GM12878 (cell line): ENCODE data around the gene APLP2. TPM values are rescaled to one million over a fixed set of nuclear protein-coding genes. Genes with fewer than 3 reads are reported as not detected.

ENCODE experiments used
- ATAC-seq: fragments of 200-7000 bp; cut with Tn5 transposase; 3 replicates; pipeline ENCODE4 v1.9.1; 2020; ENCODE audit warnings: mild to moderate bottlenecking, moderate library complexity
- BruUV-seq: library from RNA; stranded (reverse); fragments of 400-500 nt; replicated peaks from 2 replicates; lab custom pipeline; 2021; lab: Mats Ljungman, UMichigan
- CTCF ChIA-PET: fragments of 300-600 bp; sonication (Branson Sonifier 250); formaldehyde crosslinking; extraction: SDS; loops from one replicate; lab custom pipeline; 2021; ENCODE audit warnings: inconsistent platforms; lab: Yijun Ruan, JAX
- POLR2A ChIA-PET: fragments of 350-600 bp; formaldehyde crosslinking; extraction: SDS; loops from one replicate; lab custom pipeline; 2021; ENCODE audit warnings: inconsistent platforms; lab: Charles Lee
- RAD21 ChIA-PET: fragments of 300-600 bp; sonication (Branson Sonifier 250); formaldehyde crosslinking; loops from one replicate; lab custom pipeline; 2023; ENCODE audit warnings: antibody characterized with exemption; ENCODE audit not compliant: unreplicated experiment; lab: Charles Lee
- SMC1A ChIA-PET: fragments of 300-600 bp; sonication (Branson Sonifier 250); formaldehyde crosslinking; loops from one replicate; lab custom pipeline; 2023; ENCODE audit not compliant: unreplicated experiment, uncharacterized antibody; lab: Charles Lee
- DNase-seq: peaks from one replicate; pipeline ENCODE4 v3.0.0-alpha.2; 2011; ENCODE audit warnings: low read depth, low spot score
- FAIRE-seq: peaks from 3 replicates; lab custom pipeline; 2011; peaks lifted over from hg19 to GRCh38; lab: Jason Lieb, UNC
- H2AFZ ChIP-seq: 2 replicates; pipeline ENCODE4 v1.6.0; 2011; ENCODE audit warnings: low read depth, low read length, control low read depth; ENCODE audit not compliant: control insufficient read depth
- H3K27ac ChIP-seq: 2 replicates; pipeline ENCODE4 v1.5.1; 2011; ENCODE audit warnings: control low read depth; ENCODE audit not compliant: control insufficient read depth, insufficient read depth
- H3K27me3 ChIP-seq, 2 experiments: replicated peaks in 1 of 2; 2 replicates each; pipeline versions ENCODE4 v1.6.0 to v1.6.1; 2011; ENCODE audit warnings: low read length in 1 of 2; ENCODE audit not compliant: control insufficient read depth in 2 of 2, insufficient read depth in 2 of 2
- H3K36me3 ChIP-seq, 2 experiments: 2 replicates each; pipeline ENCODE4 v1.5.1; 2011; ENCODE audit warnings: low read length in 1 of 2; ENCODE audit not compliant: control insufficient read depth in 2 of 2, insufficient read depth in 2 of 2
- H3K4me1 ChIP-seq: 2 replicates; pipeline ENCODE4 v1.6.1; 2011; ENCODE audit warnings: mild to moderate bottlenecking, low read length, moderate library complexity, mixed read lengths; ENCODE audit not compliant: control insufficient read depth, insufficient read depth
- H3K4me2 ChIP-seq: 2 replicates; pipeline ENCODE4 v1.6.0; 2011; ENCODE audit warnings: control low read depth; ENCODE audit not compliant: control insufficient read depth, insufficient read depth
- H3K4me3 ChIP-seq: fragments of 200-600 bp; sonication (generic); 2 replicates; pipeline ENCODE4 v1.5.1; 2016
- H3K79me2 ChIP-seq: 2 replicates; pipeline ENCODE4 v1.6.0; 2011; ENCODE audit warnings: low read length; ENCODE audit not compliant: control insufficient read depth, insufficient read depth
- H3K9ac ChIP-seq: 2 replicates; pipeline ENCODE4 v1.8.0; 2011; ENCODE audit warnings: low read length, control low read depth, mixed read lengths; ENCODE audit not compliant: control insufficient read depth, insufficient read depth
- H3K9me3 ChIP-seq: replicated peaks from 3 replicates; pipeline ENCODE4 v1.5.1; 2011; ENCODE audit warnings: mild to moderate bottlenecking, low read length; ENCODE audit not compliant: control insufficient read depth, insufficient read depth
- H4K20me1 ChIP-seq: 2 replicates; pipeline ENCODE4 v1.6.0; 2011; ENCODE audit not compliant: control insufficient read depth, insufficient read depth
- ASH2L ChIP-seq: fragments of 300-600, 200-600 bp; sonication (generic); IDR thresholded peaks from 2 replicates; pipeline ENCODE4 v1.6.1; 2017; ENCODE audit warnings: low read depth, mild to moderate bottlenecking, borderline replicate concordance
- BCLAF1 ChIP-seq: fragments of 450-650 bp; IDR thresholded peaks from 2 replicates; pipeline ENCODE4 v1.6.1; 2017; ENCODE audit warnings: antibody characterized with exemption, mild to moderate bottlenecking, moderate library complexity
- BRCA1 ChIP-seq: IDR thresholded peaks from 2 replicates; pipeline ENCODE4 v1.6.1; 2011; ENCODE audit warnings: low read depth, low read length, improper control_type of control experiment
- CEBPB ChIP-seq, 2 experiments: fragments of 150-350 bp in 1 of 2; IDR thresholded peaks; 2 replicates each; pipeline ENCODE4 v1.6.1; 2012 to 2014; ENCODE audit warnings: low read depth in 2 of 2, low read length in 2 of 2, borderline replicate concordance in 1 of 2, inconsistent platforms in 1 of 2
- ETV6 ChIP-seq, 2 experiments: fragments of 450-650 bp in 1 of 2; IDR thresholded peaks in 1 of 2; conservative IDR thresholded peaks in 1 of 2; 2 replicates each; pipeline ENCODE4 v1.6.1; 2014; ENCODE audit warnings: antibody characterized with exemption in 1 of 2, borderline replicate concordance in 1 of 2, low read depth in 1 of 2, mild to moderate bottlenecking in 1 of 2, moderate library complexity in 1 of 2
- EZH2 ChIP-seq: IDR thresholded peaks from 2 replicates; pipeline ENCODE4 v1.6.1; 2012; ENCODE audit warnings: low read depth, mild to moderate bottlenecking, control low read depth, inconsistent platforms, low read length, borderline replicate concordance; ENCODE audit not compliant: control insufficient read depth
- GABPA ChIP-seq: IDR thresholded peaks from 2 replicates; pipeline ENCODE4 v1.6.1; 2014; ENCODE audit warnings: antibody characterized with exemption, low read depth, mild to moderate bottlenecking, inconsistent platforms
- MYC ChIP-seq: IDR thresholded peaks from 2 replicates; pipeline ENCODE4 v1.6.1; 2011; ENCODE audit warnings: mild to moderate bottlenecking, low read length, moderate library complexity, inconsistent platforms; ENCODE audit not compliant: insufficient read depth, insufficient replicate concordance, insufficient read length, severe bottlenecking
- NBN ChIP-seq: fragments of 450-650 bp; IDR thresholded peaks from 2 replicates; pipeline ENCODE4 v1.6.1; 2016
- NFIC ChIP-seq: IDR thresholded peaks from 2 replicates; pipeline ENCODE4 v1.6.1; 2012; ENCODE audit warnings: low read depth, mild to moderate bottlenecking, inconsistent platforms, low read length, moderate library complexity
- POLR2AphosphoS2 ChIP-seq: IDR thresholded peaks from 2 replicates; pipeline ENCODE4 v1.6.1; 2011; ENCODE audit warnings: low read depth, mild to moderate bottlenecking, low read length, improper control_type of control experiment, moderate library complexity
- RELA ChIP-seq: fragments of 450-650 bp; IDR thresholded peaks from 2 replicates; pipeline ENCODE4 v1.8.0; 2014; ENCODE audit warnings: borderline replicate concordance; ENCODE audit not compliant: partially characterized antibody
- SIN3A ChIP-seq: IDR thresholded peaks from 2 replicates; pipeline ENCODE4 v1.6.1; 2012; ENCODE audit warnings: low read depth, low read length, improper control_type of control experiment
- SMAD5 ChIP-seq: IDR thresholded peaks from 2 replicates; pipeline ENCODE4 v1.6.1; 2016; ENCODE audit warnings: antibody characterized with exemption, low read depth
- TCF3 ChIP-seq: IDR thresholded peaks from 2 replicates; pipeline ENCODE4 v1.6.1; 2012; ENCODE audit warnings: low read depth, mild to moderate bottlenecking, low read length, borderline replicate concordance; ENCODE audit not compliant: insufficient read depth
- YBX1 ChIP-seq: fragments of 450-650 bp; IDR thresholded peaks from 2 replicates; pipeline ENCODE4 v1.6.1; 2016; ENCODE audit warnings: antibody characterized with exemption
- ZBED1 ChIP-seq: IDR thresholded peaks from 2 replicates; pipeline ENCODE4 v1.6.1; 2016; ENCODE audit warnings: borderline replicate concordance
- ZBTB33 ChIP-seq: fragments of 450-650 bp; IDR thresholded peaks from 2 replicates; pipeline ENCODE4 v1.6.1; 2017; ENCODE audit warnings: mild to moderate bottlenecking
- WGBS: methylation state at CpG from one replicate; pipeline ENCODE4 v1.1.6; 2016; ENCODE audit warnings: low lambda C conversion rate; ENCODE audit not compliant: insufficient replicate concordance, insufficient coverage; ENCODE audit errors: missing lambda C conversion rate; 5-methylcytosine and 5-hydroxymethylcytosine counted together
- in situ Hi-C: fragments of 300-500 bp; cut with MboI; formaldehyde crosslinking; loops from 9 replicates; pipeline ENCODE4 v1.14.3; 2018; ENCODE audit warnings: mixed read lengths
- intact Hi-C: fragments of 100-400 bp; cut with micrococcal nuclease; formaldehyde crosslinking; loops from one replicate; pipeline ENCODE4 v1.14.2; 2022; ENCODE audit not compliant: unreplicated experiment
- polyA plus RNA-seq, 11 experiments: library from polyadenylated mRNA; depleted of rRNA in 4 of 11; unstranded in 6 of 11; stranded (reverse) in 5 of 11; fragments of >200 nt; fragmentation: Nextera tagmentation in 4 of 11; fragmentation: Illumina TruSeq in 1 of 11; extraction: Ambion mirVana in 4 of 11; extraction: Trizol in 1 of 11; gene quantifications; 1 replicate in 1 of 11; 2 replicates in 10 of 11; pipeline versions ENCODE4 v1.2.1 to v1.2.3, GENCODE V29; 2011 to 2016; ENCODE audit warnings: inconsistent platforms in 2 of 11, missing spikeins in 2 of 11, low read depth in 1 of 11
- total RNA-seq, 4 experiments: library from RNA; depleted of rRNA in 3 of 4; stranded (reverse); fragments of >200 nt in 3 of 4; fragmentation: Illumina TruSeq in 1 of 4; extraction: Trizol in 1 of 4; gene quantifications; 2 replicates each; pipeline versions ENCODE4 v1.2.1 to v1.2.3, GENCODE V29; 2013 to 2021

The APLP2 gene
- total and polyA plus RNA-seq, 10 of the 15 experiments (the other 5 are each of a cell fraction or from before 2014, with no cell fraction given): 2.3 to 38.8 (median 21.3) TPM

GRCh38 chr11:130141561-130142341 is 72.1 kb downstream of the APLP2 start:
- Histone ChIP-seq H3K4me2 (no peak overlapping the region), H2AFZ (no peak overlapping the region), H3K27ac (no peak overlapping the region), H3K4me1 (peaks cover 8% of the 10 kb centered on the region), H3K36me3 (no peaks in the 10 kb centered on the region), H3K9ac (no peak overlapping the region), H4K20me1 (no peaks in the 10 kb centered on the region; the same call in 1 of the 2 replicates)
- FAIRE-seq (no peak), ATAC-seq (no peak)
- no TSS peak for BruUV-seq
- intact Hi-C loops: no loop called here
- CTCF ChIA-PET: no interaction called here
- no peak for TF ChIP-seq TCF3
- TF ChIP-seq POLR2AphosphoS2: no peak
- no peak for TF ChIP-seq NBN
- no peak for TF ChIP-seq RELA
- TF ChIP-seq EZH2: no peak
- TF ChIP-seq ETV6 (conservative IDR thresholded peaks at IDR 0.05 in 1 of 2, IDR thresholded peaks at IDR 0.05 in 1 of 2; ENCODE audit: borderline replicate concordance in 1 of 2, low read depth in 1 of 2): no peak
- no peak for TF ChIP-seq MYC
- TF ChIP-seq ASH2L: no peak
- no peak for TF ChIP-seq SMAD5
- TF ChIP-seq GABPA: no peak
- no peak for TF ChIP-seq YBX1
- no peak for TF ChIP-seq BRCA1
- TF ChIP-seq ZBED1: no peak
- no peak for TF ChIP-seq NFIC
- no peak for TF ChIP-seq CEBPB (IDR thresholded peaks at IDR 0.05; ENCODE audit: borderline replicate concordance in 1 of 2, low read depth in 2 of 2, low read length in 2 of 2)
- no peak for TF ChIP-seq ZBTB33
- TF ChIP-seq BCLAF1: no peak
- no peak for TF ChIP-seq SIN3A
- TF ChIP-seq, all 136 proteins: peak for 0
- H3K9me3 ChIP-seq: no peaks in the 10 kb centered on the region
- H3K79me2 ChIP-seq: no peaks in the 10 kb centered on the region
- DNase-seq: no peak
- RAD21 ChIA-PET: interaction anchor here (1.2 kb wide), 1 partner anchor 9 kb away, joined by 3 read pairs; no protein-coding TSS in a partner anchor
- H3K4me3 ChIP-seq: no peak overlapping the region
- SMC1A ChIA-PET: interaction anchor here (0.9 kb wide), 1 partner anchor 9 kb away, joined by 3 read pairs; no protein-coding TSS in a partner anchor
- POLR2A ChIA-PET: no interaction called here
- 70% methylated on average over 19 of the region's 19 CpGs for WGBS
- no peaks in the 10 kb centered on the region for H3K27me3 ChIP-seq
- in situ Hi-C loops: no loop called here
